Stomach (tissue), 9 donors: ENCODE data around the gene LCE6A. TPM values are rescaled to one million over a fixed set of nuclear protein-coding genes. Genes with fewer than 3 reads are reported as not detected.

ENCODE experiments used
- DNase-seq, 2 donors: peaks; one replicate each; pipeline versions ENCODE4 v3.0.0 to v3.0.0-alpha.2; 2013 to 2019
- H3K27ac ChIP-seq, 5 donors: fragments of 200-600 bp in 4 of 5; sonication (generic) in 4 of 5; one replicate each; pipeline ENCODE4 v1.5.1; 2013 to 2019; ENCODE audit warnings: mild to moderate bottlenecking in 1 of 5, moderate library complexity in 1 of 5
- H3K27me3 ChIP-seq, 3 donors: fragments of 200-600 bp; sonication (generic); one replicate each; pipeline ENCODE4 v1.5.1; 2017 to 2019; ENCODE audit warnings: mixed run types in 1 of 3
- H3K36me3 ChIP-seq, 4 donors: fragments of 200-600 bp; sonication (generic); 1 replicate in 3 of 4; 2 replicates in 1 of 4; pipeline ENCODE4 v1.5.1; 2016 to 2019
- H3K4me1 ChIP-seq, 4 donors: fragments of 200-600 bp; sonication (generic); one replicate each; pipeline ENCODE4 v1.5.1; 2016 to 2019
- H3K4me3 ChIP-seq, 4 donors: fragments of 200-600 bp; sonication (generic) in 3 of 4; one replicate each; pipeline ENCODE4 v1.5.1; 2016 to 2019; ENCODE audit warnings: mild to moderate bottlenecking in 1 of 4
- H3K9me3 ChIP-seq, 4 donors: fragments of 200-600 bp; sonication (generic); one replicate each; pipeline ENCODE4 v1.5.1; 2016 to 2019
- EP300 ChIP-seq: sonication (generic); formaldehyde crosslinking; IDR thresholded peaks from one replicate; pipeline ENCODE4 v1.6.1; 2017; ENCODE audit warnings: antibody characterized with exemption
- POLR2A ChIP-seq, 4 donors: fragments of 450-650 bp; IDR thresholded peaks; one replicate each; pipeline ENCODE4 v1.6.1; 2016; ENCODE audit warnings: antibody characterized with exemption in 4 of 4, control low read depth in 2 of 4, mild to moderate bottlenecking in 1 of 4, moderate library complexity in 1 of 4
- POLR2AphosphoS5 ChIP-seq, 3 donors: sonication (generic); formaldehyde crosslinking; IDR thresholded peaks; one replicate each; pipeline ENCODE4 v1.6.1; 2016; ENCODE audit warnings: antibody characterized with exemption in 3 of 3
- WGBS, 5 donors: extraction: QIAGEN DNeasy Blood & Tissue Kit in 3 of 5; methylation state at CpG; one replicate each; pipeline versions ENCODE4 v1.1.5 to v1.1.7; 2013 to 2018; 5-methylcytosine and 5-hydroxymethylcytosine counted together
- intact Hi-C: fragments of 100-400 bp; cut with DNase I; formaldehyde crosslinking; loops from one replicate; pipeline ENCODE4 v1.15.1; 2023; ENCODE audit warnings: low total_unique reads
- polyA plus RNA-seq, 3 donors: library from polyadenylated mRNA; stranded (reverse); fragments of 200-250 nt; gene quantifications; one replicate each; pipeline ENCODE4 v1.2.3, GENCODE V29; 2013
- total RNA-seq, 5 donors: library from RNA; depleted of rRNA; stranded (reverse); fragments of >200 nt; gene quantifications; one replicate each; pipeline versions ENCODE4 v1.1.0 to v1.2.3, GENCODE V29; 2014 to 2016
- TF ChIP-seq, protein P1 (sequence below), 7 experiments: fragments of 450-650 bp in 4 of 7; fragments of 200-600 bp in 3 of 7; sonication (generic) in 3 of 7; IDR thresholded peaks; one replicate each; pipeline ENCODE4 v1.5.1; 2016 to 2019; ENCODE audit warnings: antibody characterized with exemption in 7 of 7, control low read depth in 2 of 7, mild to moderate bottlenecking in 1 of 7
- donor health status: healthy with polysubstance abuse.
- donor health status: Bipolar disorder and iron deficiency.
- donor health status: healthy.

LCE6A gene
- total and polyA plus RNA-seq, 8 donors, result not detected

DNA sequence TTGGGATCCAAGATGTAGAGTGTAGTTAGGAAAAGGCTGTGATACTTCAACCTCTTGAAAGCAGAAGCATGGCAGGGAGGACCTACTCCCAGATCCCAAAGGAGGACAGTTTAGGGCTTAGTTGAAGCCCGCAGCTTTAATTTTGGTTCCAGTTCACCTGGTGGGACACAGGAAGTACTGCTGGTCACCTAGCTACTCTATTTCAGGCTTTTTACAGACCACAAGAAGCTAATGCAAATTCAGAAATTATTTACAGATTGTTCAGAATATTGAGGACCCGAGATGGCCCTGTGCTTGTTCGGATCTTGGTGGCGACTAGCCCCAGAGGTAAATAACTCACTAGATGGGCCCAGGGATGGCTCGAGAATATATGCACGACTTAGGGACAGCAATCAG is 29.1 kb downstream of the LCE6A start:
- no peak for DNase-seq
- TF ChIP-seq, protein P1, sequence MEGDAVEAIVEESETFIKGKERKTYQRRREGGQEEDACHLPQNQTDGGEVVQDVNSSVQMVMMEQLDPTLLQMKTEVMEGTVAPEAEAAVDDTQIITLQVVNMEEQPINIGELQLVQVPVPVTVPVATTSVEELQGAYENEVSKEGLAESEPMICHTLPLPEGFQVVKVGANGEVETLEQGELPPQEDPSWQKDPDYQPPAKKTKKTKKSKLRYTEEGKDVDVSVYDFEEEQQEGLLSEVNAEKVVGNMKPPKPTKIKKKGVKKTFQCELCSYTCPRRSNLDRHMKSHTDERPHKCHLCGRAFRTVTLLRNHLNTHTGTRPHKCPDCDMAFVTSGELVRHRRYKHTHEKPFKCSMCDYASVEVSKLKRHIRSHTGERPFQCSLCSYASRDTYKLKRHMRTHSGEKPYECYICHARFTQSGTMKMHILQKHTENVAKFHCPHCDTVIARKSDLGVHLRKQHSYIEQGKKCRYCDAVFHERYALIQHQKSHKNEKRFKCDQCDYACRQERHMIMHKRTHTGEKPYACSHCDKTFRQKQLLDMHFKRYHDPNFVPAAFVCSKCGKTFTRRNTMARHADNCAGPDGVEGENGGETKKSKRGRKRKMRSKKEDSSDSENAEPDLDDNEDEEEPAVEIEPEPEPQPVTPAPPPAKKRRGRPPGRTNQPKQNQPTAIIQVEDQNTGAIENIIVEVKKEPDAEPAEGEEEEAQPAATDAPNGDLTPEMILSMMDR (IDR thresholded peaks at IDR 0.05), result no peak
- 84 to 93% (median 87%) methylated on average over 6 of the region's 6 CpGs for WGBS, 5 donors
- Histone ChIP-seq H3K9me3 (no peaks in the 10 kb centered on the region), H3K4me1 (no peaks in the 10 kb centered on the region), H3K36me3 (no peaks in the 10 kb centered on the region), H3K4me3 (no peak overlapping the region), H3K27ac (no peak overlapping the region), H3K27me3 (no peaks in the 10 kb centered on the region)
- intact Hi-C loops, result no loop called here

DNA sequence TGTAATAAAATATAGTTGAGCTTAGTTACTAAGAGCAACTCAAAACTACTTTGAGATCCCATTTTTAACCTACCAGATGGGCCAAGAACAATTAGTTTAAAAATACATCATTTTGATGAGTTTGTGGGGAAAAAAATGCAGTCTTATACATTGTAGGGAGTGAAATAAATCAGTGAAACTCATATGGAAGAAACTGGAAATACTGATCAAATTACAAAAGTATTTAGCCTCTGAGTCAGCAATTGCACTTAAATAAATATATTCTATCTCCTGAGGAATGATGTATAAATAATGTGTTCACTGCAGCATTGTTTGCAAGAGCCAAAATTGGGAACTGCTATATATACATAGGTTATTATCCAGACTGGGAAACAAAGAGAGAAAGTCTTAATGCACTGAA is 30.8 kb downstream of the LCE6A start:
- H3K9me3 ChIP-seq, result no peaks in the 10 kb centered on the region
- H3K36me3 ChIP-seq, result no peaks in the 10 kb centered on the region
- no peaks in the 10 kb centered on the region for H3K4me1 ChIP-seq
- H3K4me3 ChIP-seq, result no peak overlapping the region
- intact Hi-C loops, result no loop called here
- peak in 1 of 2 donors; percentile 42 for DNase-seq
- H3K27ac ChIP-seq, result no peak overlapping the region
- TF ChIP-seq, protein P1 (IDR thresholded peaks at IDR 0.05), result no peak
- TF ChIP-seq EP300 (no peak), POLR2AphosphoS5 (IDR thresholded peaks at IDR 0.05) (no peak), POLR2A (IDR thresholded peaks at IDR 0.05) (no peak)
- H3K27me3 ChIP-seq, result no peaks in the 10 kb centered on the region

DNA sequence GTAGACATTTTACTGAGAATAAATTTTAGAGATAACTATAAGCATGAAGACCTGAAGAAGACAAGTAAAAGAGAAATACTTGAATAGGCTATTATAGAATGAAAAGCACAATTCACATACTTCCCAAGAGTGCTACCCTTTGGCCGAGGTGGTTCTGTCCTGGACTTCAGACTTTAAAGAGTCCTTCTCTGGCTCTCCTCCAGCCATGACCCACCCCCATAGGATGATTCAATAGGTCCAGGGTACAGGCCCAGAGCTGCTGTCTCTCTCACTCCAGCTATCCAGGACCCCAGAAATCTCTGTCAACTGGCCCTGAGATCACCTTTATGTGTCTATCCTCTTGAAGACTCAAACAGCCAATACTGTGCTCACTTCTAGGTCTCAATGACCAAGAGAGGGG is 34.2 kb downstream of the LCE6A start:
- H3K36me3 ChIP-seq, result no peaks in the 10 kb centered on the region
- no peak for TF ChIP-seq EP300
- no peak for TF ChIP-seq POLR2AphosphoS5 (IDR thresholded peaks at IDR 0.05)
- TF ChIP-seq POLR2A (IDR thresholded peaks at IDR 0.05), result no peak
- TF ChIP-seq, protein P1 (IDR thresholded peaks at IDR 0.05), result no peak
- no peak overlapping the region for H3K4me3 ChIP-seq
- intact Hi-C loops, result no loop called here
- H3K4me1 ChIP-seq, result no peaks in the 10 kb centered on the region
- H3K27me3 ChIP-seq, result no peaks in the 10 kb centered on the region
- WGBS, 5 donors, result 53 to 83% (median 73%) methylated on average over 1 of the region's 1 CpG
- DNase-seq, result no peak
- no peak overlapping the region for H3K27ac ChIP-seq
- H3K9me3 ChIP-seq, result no peaks in the 10 kb centered on the region

DNA sequence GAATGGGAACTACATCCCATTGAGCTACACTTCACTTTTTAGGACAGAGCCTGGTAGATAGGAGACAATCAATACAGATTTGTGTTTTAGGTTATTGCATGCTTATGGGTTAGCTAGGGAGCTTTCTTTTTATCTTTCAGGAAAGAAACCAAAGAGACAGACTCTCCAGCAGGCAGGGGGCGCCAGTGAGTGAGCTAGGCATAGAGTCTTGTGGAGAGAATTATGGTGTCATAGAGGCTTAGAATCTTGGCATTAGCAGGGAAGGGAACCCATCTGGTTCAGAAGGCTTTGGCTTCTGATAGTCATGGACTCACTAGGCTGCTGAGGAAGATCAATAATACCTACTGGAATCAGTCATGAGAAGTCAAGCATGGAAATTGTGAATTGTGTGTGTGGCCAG is 35.4 kb downstream of the LCE6A start, which contains the start of gene SMCP:
TSS of gene SMCP (plus strand) at position 281 of the 400 bp plus-strand sequence. CDS start 6,101 bp downstream, outside the sequence.
- 6 to 19% (median 12%) methylated on average over 1 of the region's 1 CpG for WGBS, 5 donors
- intact Hi-C loops, result no loop called here
- no peak for TF ChIP-seq EP300
- TF ChIP-seq POLR2A (IDR thresholded peaks at IDR 0.05), result no peak
- no peak for TF ChIP-seq POLR2AphosphoS5 (IDR thresholded peaks at IDR 0.05)
- TF ChIP-seq, protein P1 (IDR thresholded peaks at IDR 0.05), result no peak
- Histone ChIP-seq H3K27me3 (no peaks in the 10 kb centered on the region), H3K4me1 (no peaks in the 10 kb centered on the region), H3K4me3 (no peak within 1 kb of the TSS), H3K27ac (no peak within 1 kb of the TSS), H3K36me3 (no peaks in the 10 kb centered on the region), H3K9me3 (no peaks in the 10 kb centered on the region)
- no peak for DNase-seq
